ENCODE measurements around the gene EYA2.

The EYA2 gene

GRCh38 chr20:47237715-47238114 is 343.1 kb downstream of the EYA2 start:
- no peak overlapping the region for H3K9ac ChIP-seq
- H3K27me3 ChIP-seq (ENCODE audit: insufficient read depth, low read depth), result no peaks in the 10 kb centered on the region
- no peaks in the 10 kb centered on the region for H4K20me1 ChIP-seq (ENCODE audit: insufficient read depth)
- TF ChIP-seq CTCF (conservative IDR thresholded peaks at IDR 0.05; ENCODE audit: low read depth, low read length), result no peak
- H3K36me3 ChIP-seq (ENCODE audit: insufficient read depth), result peaks cover 7% of the 10 kb centered on the region; the same call in 1 of the 2 replicates
- no peaks in the 10 kb centered on the region for H3K4me1 ChIP-seq (ENCODE audit: low read depth, poor library complexity, severe bottlenecking)
- H3K79me2 ChIP-seq (ENCODE audit: insufficient read depth, low read depth), result no peaks in the 10 kb centered on the region
- no peak overlapping the region for H3K27ac ChIP-seq
- H2AFZ ChIP-seq (ENCODE audit: low read depth), result no peak overlapping the region
- no peak overlapping the region for H3K4me3 ChIP-seq (IDR thresholded peaks at IDR 0.05; ENCODE audit: insufficient read depth, low read depth, low read length)
- no peak overlapping the region for H3K4me2 ChIP-seq

All from KMS-11 (cell line).